Activated T-cell treated with anti-CD3 and anti-CD28 coated beads, Interleukin-2, amount 50 U/mL, for 1 hour (primary cell): ENCODE results near the gene SLC39A2.
"Not testable (repeated sequence)": the region's sequence is repeated elsewhere in the genome, so short reads cannot be mapped to it uniquely, and the experiment has no call there.

ENCODE experiments used
- DNase-seq: peaks from one replicate; pipeline ENCODE4 v3.0.0-alpha.2; 2020

SLC39A2 gene

GRCh38 chr14:21026274-21026987, 27.3 kb downstream of the SLC39A2 start:
- no peak for DNase-seq

- DNase-seq: no peak
Measured at GRCh38 chr14:21026988-21027315, 27.9 kb downstream of the SLC39A2 start.

- DNase-seq: no peak
Measured at GRCh38 chr14:21029917-21030316, 30.8 kb downstream of the SLC39A2 start, which contains the start of gene TPPP2. TSS of gene TPPP2 (plus strand) at chr14:21030217. CDS start at chr14:21030582, 365 bp downstream.

GRCh38 chr14:21030531-21030930, 31.4 kb downstream of the SLC39A2 start:
- no peak for DNase-seq

- no peak for DNase-seq
Measured at GRCh38 chr14:21032326-21033132, 33.4 kb downstream of the SLC39A2 start.

- DNase-seq: no peak
Measured at GRCh38 chr14:21033133-21033698, 34.1 kb downstream of the SLC39A2 start.

- DNase-seq: no peak
Measured at GRCh38 chr14:21034707-21035106, 35.6 kb downstream of the SLC39A2 start, which contains the start of gene RNASE13. TSS of gene RNASE13 (minus strand) at chr14:21034807. CDS start at chr14:21034288, 519 bp downstream.

GRCh38 chr14:21036751-21037150, 37.7 kb downstream of the SLC39A2 start:
- no peak for DNase-seq

- no peak for DNase-seq
Measured at GRCh38 chr14:21037156-21037555, 38.1 kb downstream of the SLC39A2 start.

GRCh38 chr14:21038441-21039422, 39.6 kb downstream of the SLC39A2 start:
- DNase-seq: no peak

- no peak for DNase-seq
Measured at GRCh38 chr14:21039585-21040369, 40.7 kb downstream of the SLC39A2 start.

- DNase-seq: no peak
Measured at GRCh38 chr14:21040370-21040925, 41.4 kb downstream of the SLC39A2 start.

- not testable (repeated sequence) for DNase-seq
Measured at GRCh38 chr14:21040941-21041340, 41.8 kb downstream of the SLC39A2 start.

- no peak for DNase-seq
Measured at GRCh38 chr14:21041676-21042433, 42.8 kb downstream of the SLC39A2 start, which contains the start of gene RNASE7. TSS of gene RNASE7 (plus strand) at chr14:21042362. CDS start at chr14:21042993, 631 bp downstream.

- DNase-seq: no peak
Measured at GRCh38 chr14:21042918-21043317, 43.8 kb downstream of the SLC39A2 start.

- DNase-seq: no peak
Measured at GRCh38 chr14:21043387-21043973, 44.4 kb downstream of the SLC39A2 start.

- DNase-seq: no peak
Measured at GRCh38 chr14:21043974-21044618, 45.0 kb downstream of the SLC39A2 start.

- DNase-seq: no peak
Measured at GRCh38 chr14:21047378-21047781, 48.3 kb downstream of the SLC39A2 start.

- DNase-seq: no peak
Measured at GRCh38 chr14:21048638-21049037, 49.5 kb downstream of the SLC39A2 start.
